ENCODE data around the gene ANKRD34A.

The ANKRD34A gene

GRCh38 chr1:145983206-145983675, 18.9 kb upstream of the ANKRD34A start:
- H3K4me3 ChIP-seq (ENCODE audit: low read depth, low read length) = no peak overlapping the region
- DNase-seq (ENCODE audit: low read depth) = no peak
- no peak for TF ChIP-seq CTCF (IDR thresholded peaks at IDR 0.05; ENCODE audit: insufficient read depth, low read depth, low read length, missing control alignments)

- no peak for DNase-seq (ENCODE audit: low read depth)
- no peak overlapping the region for H3K4me3 ChIP-seq (ENCODE audit: low read depth, low read length)
- TF ChIP-seq CTCF (IDR thresholded peaks at IDR 0.05; ENCODE audit: insufficient read depth, low read depth, low read length, missing control alignments) = no peak
Observed at GRCh38 chr1:145982010-145982723, 17.8 kb upstream of the ANKRD34A start.

- no peak for TF ChIP-seq CTCF (IDR thresholded peaks at IDR 0.05; ENCODE audit: insufficient read depth, low read depth, low read length, missing control alignments)
- no peak overlapping the region for H3K4me3 ChIP-seq (ENCODE audit: low read depth, low read length)
- DNase-seq (ENCODE audit: low read depth) = no peak
Observed at GRCh38 chr1:145980457-145980994, 16.2 kb upstream of the ANKRD34A start.

GRCh38 chr1:145979746-145980456, 15.5 kb upstream of the ANKRD34A start:
- TF ChIP-seq CTCF (IDR thresholded peaks at IDR 0.05; ENCODE audit: insufficient read depth, low read depth, low read length, missing control alignments) = no peak
- peak overlapping the region; percentile 1; the same call in 1 of the 2 replicates for H3K4me3 ChIP-seq (ENCODE audit: low read depth, low read length)
- peak; percentile 60 for DNase-seq (ENCODE audit: low read depth)

- DNase-seq (ENCODE audit: low read depth) = peak; percentile 99
- H3K4me3 ChIP-seq (ENCODE audit: low read depth, low read length) = peak overlapping the region; percentile 28
- TF ChIP-seq CTCF (IDR thresholded peaks at IDR 0.05; ENCODE audit: insufficient read depth, low read depth, low read length, missing control alignments) = peak; percentile 32
Observed at GRCh38 chr1:145978854-145979745, 14.7 kb upstream of the ANKRD34A start.

- no peak for TF ChIP-seq CTCF (IDR thresholded peaks at IDR 0.05; ENCODE audit: insufficient read depth, low read depth, low read length, missing control alignments)
- no peak for DNase-seq (ENCODE audit: low read depth)
- H3K4me3 ChIP-seq (ENCODE audit: low read depth, low read length) = no peak overlapping the region
Observed at GRCh38 chr1:145978471-145978853, 14.1 kb upstream of the ANKRD34A start.

Data from GM12865 (cell line).